NCI-H524 treated with DMSO at 0.1 percent for 48 hours (cell line): ENCODE data around the gene PLA2G7.
"Not testable (repeated sequence)": the region's sequence is repeated elsewhere in the genome, so short reads cannot be mapped to it uniquely, and the experiment has no call there.

Experiments
- DNase-seq: peaks from one replicate; lab custom pipeline; 2025; lab: John Stamatoyannopoulos, UW

The PLA2G7 gene

DNA sequence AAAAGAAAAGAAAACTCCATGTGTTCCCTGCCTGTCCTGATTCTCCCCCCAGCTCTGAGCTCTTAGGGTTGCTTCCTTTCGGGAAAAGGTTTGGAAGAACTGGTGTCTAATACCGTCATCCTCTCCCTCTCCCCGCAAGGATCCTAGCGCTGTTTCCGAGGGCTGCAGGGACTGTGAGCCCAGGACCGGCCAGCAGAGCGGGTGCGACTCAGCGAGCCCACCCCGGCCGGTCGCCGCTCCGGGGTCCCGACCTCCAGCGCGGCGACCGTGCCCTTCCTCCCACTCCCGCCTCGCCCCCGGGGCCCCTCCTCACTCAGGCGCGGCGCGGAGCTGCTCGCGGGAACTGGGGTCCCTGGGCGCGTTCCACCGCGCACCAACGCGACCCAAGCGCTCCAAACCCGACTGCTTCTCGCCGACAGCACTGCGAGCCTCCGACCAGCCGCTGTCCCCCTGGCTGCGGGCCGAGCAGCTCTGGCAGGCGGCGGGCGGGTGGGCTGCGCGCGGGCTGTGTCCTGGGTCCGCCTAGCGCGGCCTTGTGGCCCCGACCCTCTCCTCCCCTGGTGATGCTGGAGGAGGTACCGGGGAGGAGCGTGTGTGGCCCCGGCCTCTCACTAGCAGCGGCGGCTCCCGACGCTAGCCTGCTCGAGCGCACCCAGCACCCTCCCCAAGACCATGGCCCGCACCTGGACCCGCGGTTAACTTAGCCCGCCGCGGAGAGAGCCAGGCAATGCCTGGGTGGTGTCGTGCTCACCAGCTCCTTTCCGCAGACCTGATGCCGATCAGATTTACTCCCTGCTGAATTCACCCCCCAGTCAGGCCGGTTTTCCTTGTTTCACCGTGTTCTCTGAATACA lies at the start of gene PLA2G7:
TSS of gene PLA2G7 (minus strand) at position 509 of the 853 bp plus-strand sequence. CDS start 12,484 bp downstream, outside the sequence.
- DNase-seq: no peak

GRCh38 chr6:46784535-46784934 lies 49.4 kb upstream of the PLA2G7 start:
- no peak for DNase-seq

DNA sequence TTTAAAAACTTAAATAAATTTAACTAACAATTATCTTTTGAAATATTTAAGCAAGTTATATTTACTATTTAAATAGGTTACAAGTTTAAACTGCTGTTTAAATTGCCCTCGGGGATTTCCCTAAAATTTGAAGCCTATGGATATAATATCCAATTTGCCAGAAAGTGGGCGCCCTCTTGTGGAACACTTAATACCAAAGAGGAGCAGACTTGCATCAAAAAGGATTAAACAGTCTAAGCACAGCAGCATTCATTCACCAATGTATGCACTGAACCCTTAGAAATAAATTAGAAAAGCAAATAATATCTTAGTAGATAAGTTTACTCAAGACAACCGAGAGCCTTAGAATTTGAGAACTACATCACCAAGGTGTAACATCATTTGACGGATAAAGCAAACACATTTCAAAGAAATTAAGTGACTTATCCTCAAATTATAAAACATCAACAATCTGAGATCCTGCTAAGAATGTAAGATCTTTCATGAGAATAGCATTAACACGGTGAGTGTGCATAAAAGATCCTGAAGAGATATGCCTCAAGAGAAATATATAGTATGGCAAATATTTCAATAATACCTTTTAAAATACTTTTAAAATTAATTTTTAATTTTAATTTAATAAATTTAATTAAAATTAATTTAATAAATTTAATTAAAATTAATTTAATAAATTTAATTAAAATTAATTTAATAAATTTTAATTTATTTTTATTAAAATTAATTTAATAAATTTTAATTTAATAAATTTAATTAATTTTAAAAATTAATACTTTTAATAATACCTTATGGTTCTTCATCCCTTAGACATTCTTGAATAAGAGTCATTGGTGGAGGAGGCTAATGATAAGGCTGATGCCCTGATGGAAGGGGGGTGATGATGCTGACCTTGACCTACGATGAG lies 46.6 kb upstream of the PLA2G7 start:
- DNase-seq: peak; percentile 14

- no peak for DNase-seq
Measured at GRCh38 chr6:46777476-46778346, 42.5 kb upstream of the PLA2G7 start.

- peak; percentile 78 for DNase-seq
Measured at GRCh38 chr6:46776070-46776712, 41.0 kb upstream of the PLA2G7 start.

- not testable (repeated sequence) for DNase-seq
Measured at GRCh38 chr6:46774736-46775135, 39.6 kb upstream of the PLA2G7 start.

GRCh38 chr6:46773201-46773855 lies 38.2 kb upstream of the PLA2G7 start:
- no peak for DNase-seq

GRCh38 chr6:46772762-46773161 lies 37.6 kb upstream of the PLA2G7 start:
- DNase-seq: no peak

GRCh38 chr6:46772016-46772415 lies 36.8 kb upstream of the PLA2G7 start:
- no peak for DNase-seq

DNA sequence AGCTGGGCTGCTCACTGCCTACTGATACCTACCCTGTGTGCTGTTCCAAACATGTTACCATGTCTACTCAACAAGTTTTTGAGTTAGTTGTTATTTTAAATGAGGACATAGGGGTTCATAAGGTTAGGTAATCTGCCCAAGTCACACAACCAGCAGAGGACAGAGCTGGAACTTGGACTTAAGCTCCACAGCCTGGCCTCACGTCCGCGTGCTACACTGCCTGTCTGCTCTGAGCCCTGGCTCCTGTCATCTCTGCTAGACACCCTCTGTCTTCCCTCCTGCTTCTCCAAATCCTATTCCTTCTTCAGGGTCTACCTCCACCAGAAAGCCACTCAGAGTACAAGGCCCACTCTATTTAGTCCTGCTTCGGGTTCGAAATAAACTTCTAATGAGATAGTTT lies 29.8 kb upstream of the PLA2G7 start:
- DNase-seq: no peak

- DNase-seq: not testable (repeated sequence)
Measured at GRCh38 chr6:46764280-46764679, 29.1 kb upstream of the PLA2G7 start.

GRCh38 chr6:46763466-46763865 lies 28.3 kb upstream of the PLA2G7 start:
- no peak for DNase-seq

GRCh38 chr6:46760925-46761324 lies 25.8 kb upstream of the PLA2G7 start:
- DNase-seq: no peak

DNA sequence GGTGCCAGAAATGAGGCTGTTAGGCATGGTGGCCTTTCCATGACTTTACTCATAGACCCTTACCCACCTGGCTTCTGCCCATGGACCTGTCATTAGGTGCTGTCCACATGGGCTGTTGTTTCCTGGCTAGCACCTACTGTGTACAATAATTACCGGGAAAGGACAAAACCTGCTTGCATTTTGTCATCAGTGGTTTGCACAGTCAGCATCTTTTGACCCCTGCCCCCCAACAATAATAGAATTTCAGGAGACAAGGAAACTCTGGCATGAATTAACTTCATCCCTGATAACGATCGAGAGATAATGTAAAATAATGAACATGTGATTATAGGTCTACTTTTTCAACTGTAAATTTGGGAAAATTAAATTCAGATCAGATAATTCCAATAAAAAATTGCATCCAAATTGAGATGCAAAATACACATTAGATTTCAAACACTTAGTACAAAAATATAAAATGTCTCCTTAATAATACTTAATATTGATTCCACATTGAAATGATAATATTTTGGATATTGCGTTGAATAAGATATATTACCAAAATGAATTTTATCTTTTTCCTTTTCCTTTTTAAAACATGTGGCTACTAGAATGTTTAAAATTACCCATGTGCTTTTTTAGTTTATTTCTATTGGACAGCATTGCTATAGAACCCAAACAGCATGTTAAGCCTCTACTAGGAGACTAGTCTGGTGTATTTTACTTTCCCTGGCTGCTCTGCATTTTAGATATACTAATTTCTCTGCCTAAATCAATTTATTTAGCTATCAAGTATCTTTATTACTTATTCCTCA lies 24.0 kb upstream of the PLA2G7 start:
- no peak for DNase-seq

- no peak for DNase-seq
Measured at GRCh38 chr6:46757214-46757596, 22.0 kb upstream of the PLA2G7 start.

- no peak for DNase-seq
Measured at GRCh38 chr6:46756469-46757213, 21.5 kb upstream of the PLA2G7 start.

- no peak for DNase-seq
Measured at GRCh38 chr6:46755865-46756264, 20.7 kb upstream of the PLA2G7 start.

GRCh38 chr6:46751658-46752057 lies 16.5 kb upstream of the PLA2G7 start:
- DNase-seq: no peak

- no peak for DNase-seq
Measured at GRCh38 chr6:46749731-46750130, 14.6 kb upstream of the PLA2G7 start.
